Chondrocyte (in vitro differentiated cells): ENCODE results near the gene VRK2. TPM values are rescaled to one million over a fixed set of nuclear protein-coding genes. Genes with fewer than 3 reads are reported as not detected.

Experiments used
- DNase-seq: peaks from one replicate; pipeline ENCODE4 v3.0.0; 2021; ENCODE audit warnings: mixed read lengths, low spot score
- H3K27ac Mint-ChIP-seq: one replicate; pipeline ENCODE4 v1.8.0; 2021; ENCODE audit warnings: mild to moderate bottlenecking, moderate library complexity, mixed read lengths; ENCODE audit not compliant: unreplicated experiment
- H3K27me3 Mint-ChIP-seq: 2 replicates; pipeline ENCODE4 v1.8.0; 2021; ENCODE audit warnings: low read depth, mixed read lengths
- H3K36me3 Mint-ChIP-seq: 2 replicates; pipeline ENCODE4 v1.8.0; 2021; ENCODE audit warnings: low read depth, mixed read lengths
- H3K4me1 Mint-ChIP-seq: 2 replicates; pipeline ENCODE4 v1.8.0; 2021; ENCODE audit warnings: low read depth, mild to moderate bottlenecking, mixed read lengths
- H3K4me3 Mint-ChIP-seq: one replicate; pipeline ENCODE4 v1.8.0; 2021; ENCODE audit warnings: mild to moderate bottlenecking, moderate library complexity, mixed read lengths; ENCODE audit not compliant: unreplicated experiment
- H3K9me3 Mint-ChIP-seq: 2 replicates; pipeline ENCODE4 v1.8.0; 2021; ENCODE audit warnings: low read depth, mixed read lengths
- total RNA-seq: library from RNA; stranded (reverse); gene quantifications from 3 replicates; pipeline ENCODE4 v1.2.1, GENCODE V29; 2021
- TF ChIP-seq, protein P1 (sequence below): fragments of 200-600 bp; sonication (generic); IDR thresholded peaks from 2 replicates; pipeline ENCODE4 v1.5.0; 2021; ENCODE audit warnings: antibody characterized with exemption, mild to moderate bottlenecking, moderate library complexity

VRK2 gene
- total RNA-seq, 1 donor from 2014 or later, result 19.3 TPM

- Mint-ChIP-seq H3K27me3 (no peaks in the 10 kb centered on the region), H3K4me1 (peaks cover 32% of the 10 kb centered on the region), H3K9me3 (no peaks in the 10 kb centered on the region), H3K4me3 (peak overlapping the region; percentile 85), H3K36me3 (peaks cover 4% of the 10 kb centered on the region), H3K27ac (peak overlapping the region; percentile 96)
- no peak for DNase-seq
- TF ChIP-seq, protein P1, sequence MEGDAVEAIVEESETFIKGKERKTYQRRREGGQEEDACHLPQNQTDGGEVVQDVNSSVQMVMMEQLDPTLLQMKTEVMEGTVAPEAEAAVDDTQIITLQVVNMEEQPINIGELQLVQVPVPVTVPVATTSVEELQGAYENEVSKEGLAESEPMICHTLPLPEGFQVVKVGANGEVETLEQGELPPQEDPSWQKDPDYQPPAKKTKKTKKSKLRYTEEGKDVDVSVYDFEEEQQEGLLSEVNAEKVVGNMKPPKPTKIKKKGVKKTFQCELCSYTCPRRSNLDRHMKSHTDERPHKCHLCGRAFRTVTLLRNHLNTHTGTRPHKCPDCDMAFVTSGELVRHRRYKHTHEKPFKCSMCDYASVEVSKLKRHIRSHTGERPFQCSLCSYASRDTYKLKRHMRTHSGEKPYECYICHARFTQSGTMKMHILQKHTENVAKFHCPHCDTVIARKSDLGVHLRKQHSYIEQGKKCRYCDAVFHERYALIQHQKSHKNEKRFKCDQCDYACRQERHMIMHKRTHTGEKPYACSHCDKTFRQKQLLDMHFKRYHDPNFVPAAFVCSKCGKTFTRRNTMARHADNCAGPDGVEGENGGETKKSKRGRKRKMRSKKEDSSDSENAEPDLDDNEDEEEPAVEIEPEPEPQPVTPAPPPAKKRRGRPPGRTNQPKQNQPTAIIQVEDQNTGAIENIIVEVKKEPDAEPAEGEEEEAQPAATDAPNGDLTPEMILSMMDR, result no peak
These were observed 849 bp upstream of the VRK2 start for GRCh38 chr2:58045580-58046334.

GRCh38 chr2:58046335-58046584, 346 bp upstream of the VRK2 start:
- TF ChIP-seq, protein P1, result no peak
- Mint-ChIP-seq H3K36me3 (peaks cover 4% of the 10 kb centered on the region), H3K27ac (peak overlapping the region; percentile 96), H3K9me3 (no peaks in the 10 kb centered on the region), H3K27me3 (no peaks in the 10 kb centered on the region), H3K4me1 (peaks cover 32% of the 10 kb centered on the region), H3K4me3 (peak overlapping the region; percentile 85)
- no peak for DNase-seq

- H3K27ac Mint-ChIP-seq, result peak overlapping the region; percentile 96
- no peak for DNase-seq
- peaks cover 30% of the 10 kb centered on the region for H3K4me1 Mint-ChIP-seq
- H3K4me3 Mint-ChIP-seq, result peak overlapping the region; percentile 85
- H3K27me3 Mint-ChIP-seq, result no peaks in the 10 kb centered on the region
- no peaks in the 10 kb centered on the region for H3K9me3 Mint-ChIP-seq
- H3K36me3 Mint-ChIP-seq, result peaks cover 4% of the 10 kb centered on the region
- TF ChIP-seq, protein P1, result no peak
These were observed 848 bp downstream of the VRK2 start for GRCh38 chr2:58047373-58047935.

DNA sequence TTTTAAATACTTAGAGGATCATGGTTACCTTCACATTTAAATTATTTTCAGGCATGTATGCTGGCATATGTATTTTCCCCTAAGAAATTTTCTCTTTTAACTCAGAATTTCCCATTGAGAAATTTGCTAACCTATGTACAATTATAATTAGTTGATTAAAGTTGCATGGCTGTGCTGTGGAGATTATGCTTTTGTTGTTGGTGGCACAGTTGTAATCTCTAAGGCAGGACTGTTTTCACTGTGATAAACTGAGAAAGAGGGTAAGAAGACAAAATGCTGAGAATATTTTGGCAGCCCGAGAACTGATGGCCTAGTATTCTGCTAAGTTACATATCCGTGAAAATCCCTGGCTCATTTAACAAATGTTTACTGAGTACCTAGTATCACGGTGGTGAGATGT, 1.4 kb downstream of the VRK2 start:
- Mint-ChIP-seq H3K4me3 (peak overlapping the region; percentile 85), H3K27me3 (no peaks in the 10 kb centered on the region), H3K9me3 (no peaks in the 10 kb centered on the region), H3K27ac (no peak overlapping the region), H3K4me1 (peaks cover 25% of the 10 kb centered on the region), H3K36me3 (peaks cover 4% of the 10 kb centered on the region)
- DNase-seq, result no peak
- TF ChIP-seq, protein P1, result no peak

GRCh38 chr2:58051445-58051844, 4.8 kb downstream of the VRK2 start:
- Mint-ChIP-seq H3K4me3 (no peak overlapping the region), H3K27me3 (no peaks in the 10 kb centered on the region)

More at GRCh38 chr2:58051445-58051844, 4.8 kb downstream of the VRK2 start:
- DNase-seq, result no peak
- Mint-ChIP-seq H3K9me3 (no peaks in the 10 kb centered on the region), H3K4me1 (peaks cover 13% of the 10 kb centered on the region), H3K27ac (no peak overlapping the region), H3K36me3 (peaks cover 2% of the 10 kb centered on the region)
- TF ChIP-seq, protein P1, result no peak
